NK-92 treated with Interleukin-12 subunit alpha and Interleukin-12 subunit beta, amount 100 ng/mL, for 24 hours (cell line): ENCODE measurements around the gene PSMB5.
A peak's percentile ranks its signal among the peaks of the same experiment; 100 is the strongest.

Experiments used
- DNase-seq: peaks from one replicate; lab custom pipeline; 2025; lab: John Stamatoyannopoulos, UW

Gene PSMB5

DNA sequence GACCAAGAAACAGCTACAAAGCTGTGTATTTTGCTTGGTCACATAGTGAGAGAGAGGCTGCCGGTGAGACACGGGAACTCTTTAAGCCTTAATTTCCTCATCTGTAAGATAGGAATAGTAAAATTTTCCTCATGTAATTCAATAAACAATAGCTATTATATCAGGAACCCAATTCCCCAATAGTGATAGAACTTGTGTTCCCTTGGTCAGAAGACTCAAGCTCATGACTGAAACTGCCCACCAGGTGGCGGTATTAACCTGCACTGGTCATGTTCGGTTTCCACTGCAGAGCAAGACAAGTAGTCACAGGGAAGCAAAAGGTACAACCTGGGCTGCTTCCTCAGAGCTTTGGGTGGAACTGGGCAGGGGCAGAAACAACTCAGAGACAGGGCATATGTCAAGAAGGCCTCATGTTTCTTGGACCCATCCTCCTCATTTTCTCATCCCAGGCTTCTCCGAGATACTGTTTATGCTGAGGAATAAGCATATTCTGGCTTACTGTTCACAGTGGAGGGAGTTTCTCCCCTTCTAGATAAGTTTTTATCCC lies 48.1 kb downstream of the PSMB5 start:
- peak; percentile 67 for DNase-seq

DNA sequence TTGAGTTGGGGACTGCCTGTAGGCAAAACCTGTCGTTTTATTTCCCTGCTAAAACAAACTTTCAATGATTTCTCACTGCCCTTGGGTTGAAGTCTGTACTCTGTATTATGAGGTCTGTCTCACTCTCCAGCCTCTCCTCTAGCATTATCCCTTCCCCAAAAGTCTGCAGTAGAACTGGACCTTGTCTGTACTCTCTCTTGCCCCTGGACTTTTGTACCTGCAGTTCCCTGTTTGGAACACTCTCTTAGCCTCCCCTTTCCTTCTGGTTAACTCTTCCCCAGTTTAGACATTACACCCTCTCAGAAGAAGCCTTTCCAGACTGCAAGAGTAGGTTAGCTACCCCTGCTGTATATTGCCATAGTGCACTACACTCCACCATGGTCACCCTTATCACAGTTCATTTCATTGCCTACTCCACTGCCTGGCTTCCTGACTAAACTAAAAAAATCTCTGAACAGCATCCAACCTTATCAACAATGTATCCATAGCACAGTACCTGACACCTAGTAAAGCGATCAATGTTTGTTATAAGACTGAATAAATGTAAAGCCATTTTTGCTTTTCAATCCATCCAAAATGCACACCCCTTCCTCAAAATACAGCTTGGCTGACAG lies 48.7 kb downstream of the PSMB5 start:
- no peak for DNase-seq

DNA sequence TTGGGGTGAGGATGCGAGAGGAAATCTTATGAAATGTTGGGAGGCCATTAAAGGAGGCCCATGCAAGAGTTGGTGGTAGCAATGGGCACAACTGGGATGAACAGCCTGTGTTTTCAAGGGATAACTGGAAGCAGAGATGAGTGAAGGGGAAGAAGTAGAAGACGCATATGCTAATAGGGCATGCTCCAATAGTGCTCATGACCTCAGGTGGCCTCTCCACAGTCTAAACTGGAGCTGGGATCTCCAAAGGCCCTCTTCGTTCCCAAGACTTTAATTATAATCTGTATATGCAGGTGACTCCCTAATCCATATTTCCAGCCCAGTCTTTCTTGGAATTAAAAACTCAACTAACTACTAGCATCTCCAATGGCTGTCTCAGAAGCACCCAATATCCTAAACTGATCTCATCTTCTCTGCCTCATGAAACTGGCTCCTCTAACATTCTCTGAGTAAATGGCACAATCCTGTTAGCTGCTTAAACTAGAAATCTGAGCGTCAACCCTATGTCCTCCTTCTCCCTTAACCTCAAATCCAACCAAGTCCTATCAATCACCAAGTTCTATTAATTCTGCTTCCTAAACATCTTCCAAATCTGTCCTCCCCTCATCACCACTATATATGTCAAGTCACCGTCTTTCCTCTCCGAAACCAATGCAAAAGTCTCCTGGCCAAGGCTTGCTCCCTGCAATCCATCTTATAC lies 49.6 kb downstream of the PSMB5 start:
- DNase-seq = no peak

DNA sequence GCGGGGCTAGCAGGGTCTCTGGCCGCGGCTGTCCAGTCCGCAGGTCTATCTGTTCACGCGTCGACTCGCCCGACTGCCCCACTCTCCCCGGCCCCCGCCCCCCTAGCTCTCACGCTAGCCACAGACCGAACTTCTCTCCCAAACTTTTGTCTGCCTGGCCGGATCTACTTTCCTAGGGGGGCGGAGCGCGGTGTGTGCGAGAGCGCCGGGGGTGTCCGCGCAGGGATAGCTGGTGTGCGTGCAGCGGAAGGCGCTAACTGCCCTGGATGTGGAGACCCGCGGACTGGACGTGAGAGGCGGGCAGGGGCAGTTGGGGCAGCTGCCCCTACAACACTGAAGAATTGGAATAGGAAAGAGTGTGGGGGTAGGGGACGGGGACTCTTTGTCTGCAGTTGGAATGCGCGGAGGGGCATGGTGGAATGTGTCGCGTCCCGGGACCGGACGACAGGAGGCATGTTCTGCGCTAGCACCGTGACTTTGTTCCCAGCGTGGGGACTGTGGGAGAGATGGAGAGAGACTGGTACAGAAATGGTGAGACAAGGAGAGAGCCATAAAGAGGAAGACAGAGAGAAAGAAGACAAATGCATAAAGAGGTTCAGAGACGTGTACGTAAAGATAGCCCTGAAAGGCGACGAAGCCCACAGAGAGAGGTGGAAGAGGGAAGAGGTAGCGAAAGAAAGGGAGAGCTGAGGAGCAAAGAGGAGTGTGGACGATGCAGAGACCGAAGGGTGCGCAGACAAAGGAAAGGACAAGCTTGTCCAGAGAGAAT lies 52.0 kb downstream of the PSMB5 start, which contains the start of gene AJUBA:
Gene AJUBA (minus strand): TSS at position 75 of the 769 bp plus-strand sequence. CDS start 285 bp downstream, outside the sequence.
- peak; percentile 55 for DNase-seq

DNA sequence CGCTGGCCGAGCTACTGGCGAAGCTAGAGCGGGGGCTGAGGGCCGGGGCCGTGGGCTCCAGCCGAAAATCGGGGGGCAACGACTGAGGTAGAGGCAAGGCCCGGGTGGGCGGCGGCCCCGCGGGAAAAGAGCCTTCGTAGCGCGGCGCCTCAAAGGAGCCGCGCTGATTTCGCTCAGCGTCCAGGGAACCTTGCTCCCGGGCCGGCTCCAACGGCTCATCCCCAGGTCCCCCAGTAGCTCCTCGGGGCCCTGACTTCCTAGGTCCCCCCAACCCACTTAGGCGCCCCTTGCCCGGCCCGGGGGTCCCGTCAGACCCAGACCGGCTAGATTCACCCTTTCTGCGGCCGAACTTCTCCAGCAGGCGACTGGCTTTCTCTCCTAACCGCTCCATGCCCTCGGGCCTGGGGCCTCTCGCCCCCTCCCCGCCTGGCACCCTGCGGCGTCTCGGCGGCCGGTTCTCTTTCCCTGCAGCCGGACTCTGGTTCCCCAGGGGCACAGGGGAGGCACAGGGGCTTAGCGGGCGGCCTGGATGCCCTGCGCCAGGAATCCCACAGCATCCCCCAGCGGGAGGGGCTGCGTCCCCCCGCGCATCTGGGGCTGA lies 52.7 kb downstream of the PSMB5 start:
- no peak for DNase-seq

DNA sequence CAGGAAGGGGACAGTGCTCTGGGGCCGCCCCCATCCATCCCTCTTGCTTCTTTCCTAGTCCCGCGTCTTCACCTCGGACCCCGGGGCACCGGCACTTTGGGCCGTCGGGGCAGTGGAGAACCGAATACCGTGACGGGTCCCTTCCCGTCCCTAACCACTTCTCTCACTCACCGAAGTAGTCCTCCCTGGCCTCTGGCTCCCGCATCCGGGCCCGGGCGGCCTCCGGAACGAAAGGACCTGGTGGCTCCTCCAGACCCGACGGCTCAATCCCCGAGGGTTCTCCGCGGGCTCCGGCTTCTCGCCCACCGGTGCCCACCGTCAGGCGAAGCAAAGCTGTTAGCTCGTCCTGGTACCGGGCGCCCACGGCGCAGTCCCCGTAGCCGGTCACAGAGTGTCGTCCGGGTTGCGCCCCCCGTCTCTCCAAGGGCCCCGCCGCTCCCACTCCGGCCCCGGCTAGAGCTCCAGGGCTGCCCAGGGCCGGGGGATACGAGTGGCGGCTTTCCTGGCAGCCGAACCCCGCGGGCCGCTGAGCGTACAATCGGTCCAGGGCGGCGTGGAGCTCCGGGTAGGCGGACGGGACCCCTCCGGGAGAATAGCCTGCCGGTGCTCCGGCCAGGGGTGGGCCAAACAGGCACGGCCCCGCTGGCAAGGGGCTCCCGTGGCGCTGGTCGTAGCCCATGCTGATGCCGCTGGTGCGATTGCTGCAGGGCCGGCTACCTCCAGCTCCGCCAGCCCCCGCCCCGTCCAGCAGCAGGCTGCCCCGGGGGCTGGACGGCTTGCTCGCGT lies 53.4 kb downstream of the PSMB5 start:
- no peak for DNase-seq

DNA sequence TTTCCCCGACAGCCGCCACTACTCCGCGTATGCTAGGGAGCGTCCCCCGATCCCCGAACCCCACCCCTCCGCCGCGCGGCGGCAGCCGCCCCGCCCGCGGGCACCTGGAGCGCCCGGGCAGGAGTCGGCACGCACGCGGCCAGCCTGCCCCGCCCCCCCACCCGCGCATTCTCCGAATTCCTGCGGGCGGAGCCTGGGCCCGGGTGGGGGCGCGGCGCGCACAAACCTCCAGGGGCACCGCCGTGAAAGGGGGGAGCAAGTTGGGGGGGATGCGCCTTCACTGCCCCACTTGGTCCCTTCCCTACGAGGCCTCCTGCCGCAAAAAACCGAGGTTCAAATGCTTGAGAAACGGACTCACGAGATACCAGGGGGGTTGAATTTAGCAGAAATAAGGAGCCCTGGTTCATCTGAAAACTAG lies 54.0 kb downstream of the PSMB5 start:
- no peak for DNase-seq

DNA sequence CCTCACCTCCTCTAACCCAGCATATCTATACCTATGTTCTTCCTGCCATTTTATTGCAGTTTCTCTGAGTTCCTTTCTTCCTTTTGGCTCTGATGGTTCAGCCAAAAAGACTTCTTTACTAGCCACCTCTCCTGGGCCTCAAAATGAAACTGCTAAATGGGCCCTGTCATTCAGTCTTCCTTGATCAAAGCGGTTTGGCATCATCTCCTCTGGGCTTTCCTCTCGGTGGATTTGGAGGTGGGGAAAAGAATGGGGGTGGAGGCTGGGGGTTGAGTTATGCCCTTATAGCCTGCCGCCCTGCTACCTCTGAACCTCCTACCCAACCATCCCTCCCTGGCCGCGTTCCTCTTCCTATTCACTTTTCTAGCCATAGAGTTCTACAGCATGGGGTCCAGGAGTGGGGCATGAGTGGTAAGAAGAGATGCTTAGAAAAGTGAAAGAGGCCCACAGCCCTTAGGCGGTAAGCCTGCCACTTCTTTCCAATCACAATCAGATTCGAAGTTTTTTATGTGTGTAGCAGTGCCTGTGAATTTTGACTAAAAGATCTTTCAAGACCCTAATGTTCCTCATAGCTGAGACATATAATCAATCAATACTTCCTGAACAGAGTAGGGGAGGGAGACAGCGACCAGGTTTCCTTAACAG lies 54.8 kb downstream of the PSMB5 start:
- no peak for DNase-seq

DNA sequence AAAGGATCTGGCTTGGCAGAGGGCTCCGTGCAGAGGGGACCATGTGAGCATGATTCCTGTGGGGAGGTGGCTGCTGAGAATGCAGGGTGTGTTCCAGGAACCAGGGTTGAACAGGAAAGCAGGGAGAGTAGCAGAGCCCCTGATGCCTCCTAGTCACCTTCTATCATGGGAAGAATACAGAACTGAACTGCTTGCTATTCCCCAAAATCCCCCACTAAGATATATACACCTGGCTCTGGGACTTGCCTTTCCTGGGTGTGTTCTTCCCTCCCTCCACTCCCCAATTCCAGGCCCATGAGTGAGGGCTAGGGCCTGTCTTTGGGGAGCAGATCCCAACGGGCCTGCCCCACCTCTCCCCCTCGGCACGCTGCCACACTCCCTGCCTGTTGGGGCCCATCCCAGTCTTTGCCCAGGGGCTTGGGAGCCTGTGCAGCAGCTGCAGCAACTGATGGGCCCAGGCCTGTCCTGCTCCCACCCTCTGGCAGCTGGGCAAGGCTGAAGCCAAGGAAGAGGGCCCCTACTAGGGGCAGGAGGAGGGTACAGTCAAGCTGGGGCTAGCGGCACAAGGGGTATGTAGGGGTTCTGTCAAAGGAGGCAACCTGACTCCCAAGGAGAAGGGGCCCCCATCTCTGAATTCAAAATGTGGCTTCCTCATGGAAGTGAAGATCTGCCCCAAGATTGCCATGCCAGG lies 55.6 kb downstream of the PSMB5 start:
- no peak for DNase-seq

DNA sequence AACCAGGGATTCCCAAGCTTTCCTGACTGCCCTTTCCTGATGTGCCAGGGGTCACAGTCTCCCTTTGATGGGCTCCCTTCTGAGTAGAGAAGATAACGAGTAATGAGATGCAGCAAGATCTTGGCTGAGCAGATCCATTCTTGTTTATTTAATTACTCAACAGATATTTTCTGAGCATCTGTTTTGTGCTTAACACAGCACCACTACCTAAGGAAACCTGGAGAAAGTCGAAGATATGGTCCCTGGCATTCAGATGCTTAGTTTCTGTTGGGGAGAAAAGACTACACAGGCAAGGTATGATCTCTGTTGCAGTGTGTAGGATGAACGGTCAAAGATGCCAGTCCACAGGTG lies 56.2 kb downstream of the PSMB5 start:
- DNase-seq = no peak

DNA sequence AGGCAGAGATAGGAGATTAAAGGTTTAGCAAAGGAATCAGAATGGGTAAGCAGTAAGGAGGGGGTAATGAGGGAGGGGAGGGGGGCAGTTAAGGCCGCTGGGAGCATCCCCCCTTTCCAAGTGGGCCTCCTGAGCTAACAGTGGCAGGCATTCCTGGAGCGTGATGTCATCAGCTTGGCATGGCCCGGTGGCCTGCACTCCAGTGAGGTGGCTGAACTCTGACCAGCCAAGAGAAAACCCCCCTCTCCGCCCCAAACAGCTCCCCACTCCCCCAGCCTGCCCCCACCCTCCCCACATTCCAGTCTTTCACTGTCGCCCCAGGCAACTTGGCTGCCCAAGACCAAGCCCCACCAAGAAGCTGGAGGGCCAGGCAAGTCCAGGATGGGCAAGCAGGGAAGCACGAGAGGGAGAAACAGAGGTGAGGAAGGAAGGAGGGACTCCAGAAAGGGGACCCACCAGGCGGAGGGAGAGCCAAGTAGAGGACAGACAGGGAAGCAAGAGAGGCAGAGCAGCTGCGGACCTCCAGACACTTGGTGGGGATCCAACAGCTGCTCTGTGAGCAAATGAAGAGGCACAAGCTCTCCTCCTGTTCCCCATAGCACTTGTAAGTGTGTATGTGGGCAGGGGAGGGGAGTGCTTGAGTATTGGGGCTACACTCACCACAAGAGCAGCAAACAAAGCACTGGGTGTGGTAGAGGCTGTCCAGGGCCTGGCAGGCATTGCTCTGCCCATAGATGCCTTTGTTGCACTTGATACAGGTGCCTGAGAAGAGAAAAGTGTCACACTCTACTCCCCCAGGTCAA lies 56.8 kb downstream of the PSMB5 start:
- no peak for DNase-seq

DNA sequence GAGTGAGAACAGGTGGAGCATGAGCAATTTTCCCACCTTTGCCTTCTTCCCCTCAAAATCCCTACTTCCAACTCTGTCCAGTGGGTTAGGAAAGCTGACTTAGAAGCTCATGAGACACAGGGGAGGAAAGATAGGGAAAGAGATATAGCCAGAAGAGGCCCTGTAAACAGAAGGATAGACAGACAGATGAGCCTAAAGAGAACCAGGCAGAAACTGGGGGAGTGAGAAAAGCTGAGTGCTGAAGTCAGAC lies 57.3 kb downstream of the PSMB5 start:
- no peak for DNase-seq

DNA sequence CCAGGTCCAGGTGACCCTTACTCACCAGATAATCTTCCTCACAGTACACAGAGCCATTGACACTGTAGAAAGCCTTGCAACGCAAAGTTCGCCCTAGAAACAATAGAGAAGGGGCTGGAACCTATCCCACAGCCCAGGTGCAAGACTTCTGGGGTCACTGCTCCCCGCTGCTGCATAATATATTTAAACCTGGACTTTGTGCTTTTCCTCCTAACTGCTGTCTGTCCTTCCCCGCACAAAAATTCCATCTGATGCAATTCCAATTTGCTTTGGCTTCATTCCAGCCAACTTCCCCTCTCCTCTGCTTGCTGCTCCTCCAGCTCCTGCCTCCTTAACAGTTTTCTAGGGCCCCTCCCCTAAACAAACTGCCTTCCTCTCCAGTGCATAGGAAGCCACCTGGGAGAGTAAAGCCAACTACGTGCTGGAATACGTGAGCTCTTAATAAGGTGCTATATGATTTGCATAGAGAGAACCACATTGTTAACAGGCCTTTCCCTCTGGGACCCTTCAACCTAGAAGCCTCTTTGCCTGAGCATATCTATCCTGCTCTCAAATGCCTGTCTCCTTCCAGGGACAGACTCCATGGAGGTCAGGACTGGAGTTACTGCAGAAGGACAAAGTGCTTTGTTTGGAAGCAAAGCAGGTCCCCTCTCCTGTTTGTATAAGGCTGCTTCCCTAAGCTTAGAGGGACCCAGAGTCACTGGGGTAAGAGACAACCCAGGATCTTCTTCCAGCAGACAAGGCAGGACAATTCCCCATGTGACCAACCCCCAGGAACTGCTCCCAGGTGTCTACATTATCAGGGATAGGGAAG lies 57.9 kb downstream of the PSMB5 start:
- DNase-seq = no peak
